Activated CD4-positive, alpha-beta T cell treated with anti-CD3 and anti-CD28 coated beads for 36 hours (primary cell): ENCODE measurements around the gene MTFR2. TPM values are rescaled to one million over a fixed set of nuclear protein-coding genes. Genes with fewer than 3 reads are reported as not detected.

Experiments
- ATAC-seq: fragments of 200-7000 bp; cut with Tn5 transposase; one replicate; pipeline ENCODE4 v1.10.0; 2021; ENCODE audit warnings: mild to moderate bottlenecking, moderate library complexity
- CTCF ChIA-PET: fragments of 350-600 bp; sonication (Branson Sonifier 250); formaldehyde crosslinking; loops from one replicate; lab custom pipeline; 2021; ENCODE audit warnings: antibody characterized with exemption; lab: Charles Lee
- POLR2A ChIA-PET: fragments of 350-600 bp; sonication (Branson Sonifier 250); formaldehyde crosslinking; loops from one replicate; lab custom pipeline; 2021; ENCODE audit warnings: antibody characterized with exemption, inconsistent platforms; lab: Charles Lee
- DNase-seq: peaks from one replicate; pipeline ENCODE4 v3.0.0-alpha.2; 2020
- H3K27ac Mint-ChIP-seq: one replicate; pipeline ENCODE4 v1.8.0; 2021; ENCODE audit warnings: mixed read lengths
- H3K27me3 Mint-ChIP-seq: one replicate; pipeline ENCODE4 v1.8.0; 2021; ENCODE audit warnings: mixed read lengths
- H3K36me3 Mint-ChIP-seq: one replicate; pipeline ENCODE4 v1.8.0; 2021; ENCODE audit warnings: low read depth, mixed read lengths
- H3K4me1 Mint-ChIP-seq: one replicate; pipeline ENCODE4 v1.8.0; 2021; ENCODE audit warnings: mixed read lengths
- H3K4me3 Mint-ChIP-seq: one replicate; pipeline ENCODE4 v1.8.0; 2021; ENCODE audit warnings: mild to moderate bottlenecking, moderate library complexity, mixed read lengths
- H3K9me3 Mint-ChIP-seq: one replicate; pipeline ENCODE4 v1.8.0; 2021; ENCODE audit warnings: low read depth, mixed read lengths
- intact Hi-C, 2 experiments: fragments of 100-400 bp; cut with DNase I in 1 of 2; cut with micrococcal nuclease in 1 of 2; formaldehyde crosslinking; loops; one replicate each; pipeline versions ENCODE4 v1.14.2 to v1.15.1; 2022 to 2024; cut with DNase I, micrococcal nuclease
- total RNA-seq, 2 experiments: library from RNA; stranded (reverse); gene quantifications; one replicate each; pipeline ENCODE4 v1.2.3, GENCODE V29; 2021

The MTFR2 gene
- 10 to 100 TPM; 26.9 to 28.9 TPM for total RNA-seq

GRCh38 chr6:136249811-136250685 is at the start of gene MTFR2:
MTFR2 (minus strand) TSS chr6:136250311; CDS start chr6:136249099, 1,212 bp downstream.
- ChIA-PET CTCF (interaction anchor here (0.6 to 1.9 kb wide), 7 partner anchors 10 to 714 kb away, joined by 3 to 9 read pairs (median 4); partner anchors contain the start of gene BCLAF1), POLR2A (interaction anchor here (0.5 to 3.8 kb wide), 12 partner anchors 10 to 867 kb away, joined by 3 to 48 read pairs (median 5); partner anchors contain the start of gene BCLAF1)
- Mint-ChIP-seq H3K27ac (peak within 1 kb of the TSS; percentile 90), H3K4me3 (peak within 1 kb of the TSS; percentile 98), H3K27me3 (no peaks in the 10 kb centered on the region), H3K36me3 (peaks cover 31% of the 10 kb centered on the region), H3K4me1 (peaks cover 42% of the 10 kb centered on the region), H3K9me3 (no peaks in the 10 kb centered on the region)
- ATAC-seq (peak; percentile 94), DNase-seq (peak; percentile 95)
- intact Hi-C loops = loop anchor here (1.0 kb wide), 4 partner anchors 39 to 572 kb away; partner anchors contain the start of genes BCLAF1 (in 2 of the 2), MAP7 (in 1 of the 2) and PEX7 (in 1 of the 2)

- peaks cover 10% of the 10 kb centered on the region for H3K4me1 Mint-ChIP-seq
- intact Hi-C loops = no loop called here
- H3K27me3 Mint-ChIP-seq = no peaks in the 10 kb centered on the region
- no peak overlapping the region for H3K27ac Mint-ChIP-seq
- no peak overlapping the region for H3K4me3 Mint-ChIP-seq
- ChIA-PET CTCF (no interaction called here), POLR2A (interaction anchor here (0.9 kb wide), 1 partner anchor 498 kb away, joined by 3 read pairs; the partner anchor contains the start of gene MAP3K5)
- ATAC-seq (no peak), DNase-seq (no peak)
- H3K36me3 Mint-ChIP-seq = no peaks in the 10 kb centered on the region
- H3K9me3 Mint-ChIP-seq = no peaks in the 10 kb centered on the region
Observed at GRCh38 chr6:136294621-136295020, 44.5 kb upstream of the MTFR2 start.

- POLR2A ChIA-PET = interaction anchor here (0.7 to 4.0 kb wide), 8 partner anchors 9 to 792 kb away, joined by 3 to 48 read pairs (median 4); partner anchors contain the start of genes AHI1 and MTFR2
- Mint-ChIP-seq H3K9me3 (no peaks in the 10 kb centered on the region), H3K27ac (peak overlapping the region; percentile 100), H3K36me3 (peaks cover 30% of the 10 kb centered on the region), H3K4me3 (peak overlapping the region; percentile 100), H3K4me1 (peaks cover 30% of the 10 kb centered on the region), H3K27me3 (no peaks in the 10 kb centered on the region)
- CTCF ChIA-PET = interaction anchor here (0.6 to 2.2 kb wide), 9 partner anchors 8 to 792 kb away, joined by 3 to 14 read pairs (median 4); partner anchors contain the start of genes MAP3K5 and MTFR2
- peak; percentile 54 for ATAC-seq
- intact Hi-C loops = loop anchor here (1.0 to 2.0 kb wide), 5 partner anchors 26 to 792 kb away; partner anchors contain the start of genes MAP7 (in 1 of the 2) and PEX7 (in 1 of the 2)
- peak; percentile 87 for DNase-seq
Observed at GRCh38 chr6:136290410-136291010, 40.4 kb upstream of the MTFR2 start.

- peaks cover 37% of the 10 kb centered on the region for H3K4me1 Mint-ChIP-seq
- ChIA-PET CTCF (interaction anchor here (0.6 to 2.2 kb wide), 10 partner anchors 9 to 791 kb away, joined by 3 to 14 read pairs (median 4); partner anchors contain the start of genes MAP3K5 and MTFR2), POLR2A (interaction anchor here (0.7 to 4.0 kb wide), 14 partner anchors 8 to 792 kb away, joined by 3 to 48 read pairs (median 3); partner anchors contain the start of genes AHI1, MAP3K5 and MTFR2)
- H3K9me3 Mint-ChIP-seq = no peaks in the 10 kb centered on the region
- intact Hi-C loops = loop anchor here (1.0 to 2.0 kb wide), 9 partner anchors 27 to 1235 kb away; partner anchors contain the start of genes MAP3K5 (in 2 of the 2), MTFR2 (in 2 of the 2), HBS1L (in 1 of the 2) and IFNGR1 (in 1 of the 2)
- H3K27me3 Mint-ChIP-seq = no peaks in the 10 kb centered on the region
- peak within 1 kb of the TSS; percentile 100 for H3K4me3 Mint-ChIP-seq
- DNase-seq (peak; percentile 100), ATAC-seq (peak; percentile 83)
- peaks cover 37% of the 10 kb centered on the region for H3K36me3 Mint-ChIP-seq
- peak within 1 kb of the TSS; percentile 100 for H3K27ac Mint-ChIP-seq
Observed at GRCh38 chr6:136289579-136290409, 39.7 kb upstream of the MTFR2 start, which contains the start of gene BCLAF1. BCLAF1 (minus strand) TSS chr6:136289846; CDS start chr6:136279866, 9,980 bp downstream.

GRCh38 chr6:136289327-136289578 is 39.1 kb upstream of the MTFR2 start:
- DNase-seq (peak; percentile 96), ATAC-seq (peak; percentile 48)
- ChIA-PET POLR2A (interaction anchor here (0.7 to 4.0 kb wide), 11 partner anchors 12 to 791 kb away, joined by 3 to 48 read pairs (median 3); partner anchors contain the start of genes AHI1, MAP3K5 and MTFR2), CTCF (interaction anchor here (1.4 to 2.2 kb wide), 5 partner anchors 19 to 503 kb away, joined by 4 to 14 read pairs (median 7); partner anchors contain the start of genes MAP3K5 and MTFR2)
- Mint-ChIP-seq H3K27ac (peak overlapping the region; percentile 100), H3K9me3 (no peaks in the 10 kb centered on the region), H3K4me3 (peak overlapping the region; percentile 100), H3K36me3 (peaks cover 38% of the 10 kb centered on the region), H3K27me3 (no peaks in the 10 kb centered on the region), H3K4me1 (peaks cover 43% of the 10 kb centered on the region)
- intact Hi-C loops = loop anchor here (1.0 to 2.0 kb wide), 5 partner anchors 39 to 1235 kb away; partner anchors contain the start of genes MAP3K5 (in 2 of the 2), MTFR2 (in 2 of the 2), HBS1L (in 1 of the 2) and IFNGR1 (in 1 of the 2)

GRCh38 chr6:136288566-136289326 is 38.6 kb upstream of the MTFR2 start:
- intact Hi-C loops = loop anchor here (1.0 to 2.0 kb wide), 5 partner anchors 38 to 1234 kb away; partner anchors contain the start of genes MAP3K5 (in 2 of the 2), MTFR2 (in 2 of the 2), HBS1L (in 1 of the 2) and IFNGR1 (in 1 of the 2)
- Mint-ChIP-seq H3K4me1 (peaks cover 46% of the 10 kb centered on the region), H3K36me3 (peaks cover 38% of the 10 kb centered on the region), H3K27ac (peak overlapping the region; percentile 100), H3K4me3 (peak overlapping the region; percentile 100), H3K27me3 (no peaks in the 10 kb centered on the region), H3K9me3 (no peaks in the 10 kb centered on the region)
- ATAC-seq = peak; percentile 59
- peak; percentile 90 for DNase-seq
- ChIA-PET POLR2A (interaction anchor here (0.6 to 4.0 kb wide), 11 partner anchors 15 to 1198 kb away, joined by 3 to 48 read pairs (median 3); partner anchors contain the start of genes MAP3K5 and MTFR2), CTCF (interaction anchor here (0.8 to 2.2 kb wide), 8 partner anchors 8 to 1201 kb away, joined by 3 to 14 read pairs (median 6); partner anchors contain the start of genes MAP3K5, MAP7 and MTFR2)

- peaks cover 62% of the 10 kb centered on the region for H3K36me3 Mint-ChIP-seq
- intact Hi-C loops = loop anchor here in 1 of 2 experiments (1.0 kb wide), 1 partner anchor 32 kb away; no protein-coding TSS in a partner anchor
- ATAC-seq (no peak), DNase-seq (no peak)
- peaks cover 74% of the 10 kb centered on the region for H3K4me1 Mint-ChIP-seq
- peak overlapping the region; percentile 63 for H3K4me3 Mint-ChIP-seq
- ChIA-PET POLR2A (interaction anchor here (1.1 kb wide), 1 partner anchor 36 kb away, joined by 6 read pairs; no protein-coding TSS in a partner anchor), CTCF (interaction anchor here (0.7 to 1.1 kb wide), 4 partner anchors 12 to 150 kb away, joined by 3 to 4 read pairs (median 4); no protein-coding TSS in a partner anchor)
- no peaks in the 10 kb centered on the region for H3K9me3 Mint-ChIP-seq
- peak overlapping the region; percentile 74 for H3K27ac Mint-ChIP-seq
- H3K27me3 Mint-ChIP-seq = no peaks in the 10 kb centered on the region
Observed at GRCh38 chr6:136284909-136285308, 34.8 kb upstream of the MTFR2 start.

- peaks cover 55% of the 10 kb centered on the region for H3K36me3 Mint-ChIP-seq
- H3K27me3 Mint-ChIP-seq = no peaks in the 10 kb centered on the region
- H3K4me1 Mint-ChIP-seq = peaks cover 81% of the 10 kb centered on the region
- intact Hi-C loops = no loop called here
- peak overlapping the region; percentile 65 for H3K27ac Mint-ChIP-seq
- no peaks in the 10 kb centered on the region for H3K9me3 Mint-ChIP-seq
- H3K4me3 Mint-ChIP-seq = peak overlapping the region; percentile 51
- CTCF ChIA-PET = interaction anchor here (0.5 to 2.0 kb wide), 3 partner anchors 12 to 30 kb away, joined by 3 to 8 read pairs (median 5); no protein-coding TSS in a partner anchor
- POLR2A ChIA-PET = interaction anchor here (1.5 kb wide), 1 partner anchor 7 kb away, joined by 6 read pairs; no protein-coding TSS in a partner anchor
- DNase-seq (no peak), ATAC-seq (peak; percentile 53)
Observed at GRCh38 chr6:136282906-136283305, 32.8 kb upstream of the MTFR2 start.
